Right hindlimb (tissue), 1 donor: ENCODE results near the gene SIX3.

ENCODE experiments used
- DNase-seq: peaks from one replicate; pipeline ENCODE4 v3.0.0-alpha.2; 2018

SIX3 gene

DNA sequence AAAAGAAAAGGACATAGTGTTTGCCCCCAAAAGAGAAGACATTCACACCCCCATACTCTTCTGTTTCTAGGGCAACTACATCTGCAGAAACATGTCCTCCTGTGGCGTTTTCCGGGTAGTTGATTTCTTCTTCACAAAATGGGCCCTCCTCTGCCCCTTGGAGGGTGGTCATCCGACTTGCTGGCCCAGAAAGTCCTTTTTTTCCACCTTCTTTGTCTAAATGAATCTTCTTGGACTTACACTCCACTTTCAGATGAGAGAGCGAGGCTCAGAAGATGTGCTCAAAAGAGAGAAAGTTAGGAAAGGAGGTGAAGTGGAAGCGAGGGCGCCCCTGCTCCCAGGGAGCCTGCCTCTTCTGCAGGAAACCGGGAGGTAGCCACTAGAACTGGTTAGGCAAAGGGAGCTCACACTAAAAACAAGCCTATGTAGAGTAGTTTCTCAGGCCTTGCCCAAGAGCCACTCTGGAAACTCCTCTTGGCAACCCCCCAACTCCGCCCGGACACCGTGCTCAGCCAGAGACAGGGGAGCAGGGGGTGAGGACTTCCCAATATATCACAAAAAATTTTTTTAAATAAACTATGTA lies 10.2 kb upstream of the SIX3 start:
- DNase-seq: peak; percentile 21

DNA sequence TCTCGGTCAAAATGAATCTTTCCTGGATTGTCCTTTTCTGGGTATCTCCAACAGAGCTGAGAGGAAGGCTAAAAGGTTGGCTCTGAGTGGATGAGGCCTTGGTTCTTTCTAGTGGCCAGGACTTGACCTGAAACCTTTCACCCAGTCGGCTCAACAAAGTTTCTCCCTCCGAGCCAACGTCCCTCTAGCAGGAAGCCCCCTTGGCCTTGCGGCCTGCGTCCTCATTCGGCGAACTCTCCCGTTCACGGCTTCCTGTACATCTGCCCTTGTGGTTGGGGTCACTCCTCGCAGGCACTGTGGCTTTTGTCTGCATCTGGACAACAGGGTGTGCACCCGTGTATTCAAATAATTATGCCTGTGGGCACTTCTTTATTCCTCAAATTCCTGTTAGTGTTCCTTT lies 9.4 kb upstream of the SIX3 start:
- no peak for DNase-seq

DNA sequence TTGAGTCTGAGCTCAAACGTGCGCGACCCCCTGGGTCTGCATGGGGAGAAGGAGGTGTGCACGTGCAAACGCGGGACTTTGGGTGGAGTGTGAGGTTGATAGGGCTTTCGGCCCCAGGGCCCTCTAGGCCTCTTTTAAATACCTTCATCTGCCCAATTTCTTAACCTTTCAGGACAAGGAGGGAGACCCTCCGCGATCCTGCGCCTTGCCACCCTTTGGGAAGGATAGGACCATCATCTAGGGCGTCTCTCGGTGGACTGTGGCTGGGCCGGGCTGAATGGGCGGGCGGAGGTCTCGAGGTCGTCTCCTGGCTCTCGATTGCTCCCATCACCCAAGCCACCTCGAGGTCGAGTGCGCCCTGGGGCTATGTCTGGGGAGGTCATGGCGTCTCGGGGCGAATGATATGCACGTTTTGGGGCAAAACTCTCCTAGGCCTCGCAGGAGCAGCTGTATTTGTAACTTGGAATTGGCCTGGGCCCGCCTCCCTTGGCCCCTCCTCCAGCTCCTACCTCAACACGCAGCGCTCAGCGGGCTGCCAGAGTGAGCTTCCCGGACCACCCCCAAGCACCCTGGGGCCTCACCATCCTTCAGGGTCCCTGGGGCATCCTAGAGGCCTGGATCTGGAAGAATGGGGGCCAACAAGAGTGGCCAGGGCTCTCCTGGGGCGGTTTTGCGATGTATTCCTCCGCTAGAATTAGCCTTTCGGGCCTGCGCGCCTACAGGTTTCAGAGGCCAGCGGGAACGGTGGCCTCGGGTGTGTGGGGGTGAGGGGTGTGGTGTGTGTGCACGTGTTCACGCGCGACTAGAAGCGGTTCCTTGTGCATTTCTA lies 8.7 kb upstream of the SIX3 start:
- no peak for DNase-seq

GRCh38 chr2:44933434-44933951 lies 8.0 kb upstream of the SIX3 start:
- no peak for DNase-seq

- DNase-seq: peak; percentile 20
Measured at GRCh38 chr2:44934038-44934982, 7.2 kb upstream of the SIX3 start.

GRCh38 chr2:44934983-44935728 lies 6.3 kb upstream of the SIX3 start:
- peak; percentile 21 for DNase-seq

GRCh38 chr2:44935729-44936098 lies 5.8 kb upstream of the SIX3 start:
- no peak for DNase-seq

- DNase-seq: no peak
Measured at GRCh38 chr2:44936275-44936674, 5.2 kb upstream of the SIX3 start.

DNA sequence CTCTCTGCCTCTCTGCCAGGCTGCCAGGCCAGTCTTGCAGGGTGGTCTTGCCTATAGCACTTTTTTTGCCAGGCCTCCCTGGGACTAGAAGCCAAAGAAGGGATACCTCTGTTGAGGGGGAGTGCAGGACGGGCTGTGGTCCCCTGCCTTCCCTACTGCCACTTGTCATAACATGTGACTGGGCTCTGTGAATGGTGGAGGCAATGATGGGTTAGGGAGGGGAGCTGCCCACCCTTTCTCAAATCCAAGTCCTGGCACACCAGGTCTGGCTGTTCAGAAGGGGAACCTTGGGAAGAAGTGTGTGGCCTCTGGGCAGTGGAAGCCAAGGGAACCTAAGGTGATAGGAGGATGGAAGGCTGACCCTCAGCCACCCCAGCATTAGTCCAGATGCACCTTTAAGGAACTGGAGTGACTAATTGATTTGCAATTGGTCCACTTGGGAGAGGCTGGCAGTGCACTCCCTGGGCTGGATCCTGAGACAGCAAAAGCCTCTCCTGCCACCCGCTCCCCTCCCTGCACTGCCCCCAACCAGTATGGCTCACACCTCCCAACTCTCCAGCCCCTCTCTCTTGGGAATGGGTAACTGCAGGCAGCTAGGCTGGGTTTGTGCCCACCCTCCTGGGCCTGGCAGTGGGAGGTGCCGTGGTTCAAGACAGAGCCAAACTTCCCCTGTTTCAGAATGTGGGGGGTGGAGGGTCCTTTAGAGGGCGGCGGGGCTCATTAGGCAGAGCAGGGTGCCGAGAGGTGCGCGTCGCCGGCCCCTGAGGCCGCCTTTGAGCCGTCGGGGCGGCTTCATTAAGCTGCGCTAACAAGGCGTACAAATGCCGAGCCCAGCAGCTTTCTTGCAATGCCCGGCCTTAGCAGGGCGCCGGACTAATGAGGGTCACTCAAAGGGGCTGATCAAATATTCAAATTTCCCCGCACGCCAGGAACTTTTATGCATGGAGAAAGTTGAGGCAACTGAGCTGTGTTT lies 4.5 kb upstream of the SIX3 start:
- DNase-seq: no peak

GRCh38 chr2:44937688-44938240 lies 3.7 kb upstream of the SIX3 start:
- no peak for DNase-seq

GRCh38 chr2:44938287-44939105 lies 3.0 kb upstream of the SIX3 start:
- no peak for DNase-seq

DNA sequence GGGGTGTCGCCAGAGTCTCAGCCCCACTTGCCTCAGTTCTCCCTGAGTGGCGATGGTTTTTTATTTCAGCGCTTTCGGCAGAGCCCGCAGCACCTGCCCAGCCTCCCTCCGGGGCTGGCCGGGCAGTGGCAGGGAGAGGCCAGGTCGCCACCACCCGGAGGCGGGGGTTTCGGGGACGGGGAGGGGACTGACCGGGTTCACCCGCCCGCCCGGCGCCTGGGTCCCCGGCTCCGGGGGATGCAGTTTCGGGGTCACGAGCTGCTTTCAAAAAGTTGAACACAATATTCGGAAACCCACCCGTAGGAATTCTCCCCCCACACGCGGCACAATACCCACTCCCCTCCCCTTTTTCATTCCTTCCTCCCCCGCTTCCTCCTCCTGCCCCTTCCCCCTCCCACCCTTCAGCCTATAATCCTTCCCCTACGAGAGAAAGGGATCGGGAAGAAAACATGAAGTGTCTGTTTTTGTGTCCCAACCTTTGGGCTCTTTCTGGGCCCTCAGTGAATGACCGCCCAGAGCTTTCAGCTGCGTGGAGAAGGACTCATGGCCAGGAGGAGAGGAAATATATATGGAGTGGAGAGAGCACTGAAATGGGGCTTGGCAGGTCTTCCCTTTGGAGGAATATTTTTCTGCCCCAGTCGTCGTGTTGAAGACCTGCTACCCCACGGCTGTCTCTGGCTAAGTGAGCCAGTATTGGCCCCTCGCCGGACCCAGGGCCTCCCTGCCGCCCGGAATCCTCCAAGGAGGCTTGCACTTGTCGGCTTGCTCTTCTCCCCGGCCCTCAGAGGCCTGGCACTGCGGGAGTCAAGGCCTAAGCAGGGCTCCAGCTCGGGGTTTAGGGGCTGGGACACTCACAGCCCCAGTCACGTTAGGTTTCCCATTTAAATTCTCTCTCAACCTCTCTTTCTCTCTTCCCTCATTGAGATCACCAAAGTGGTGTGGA lies 2.1 kb upstream of the SIX3 start:
- DNase-seq: no peak

GRCh38 chr2:44940049-44940494 lies 1.4 kb upstream of the SIX3 start:
- DNase-seq: no peak

GRCh38 chr2:44940732-44941464 lies 604 bp upstream of the SIX3 start:
- no peak for DNase-seq

- no peak for DNase-seq
Measured at GRCh38 chr2:44942304-44943030, 965 bp downstream of the SIX3 start.

GRCh38 chr2:44943031-44943692 lies 1.7 kb downstream of the SIX3 start:
- DNase-seq: no peak

DNA sequence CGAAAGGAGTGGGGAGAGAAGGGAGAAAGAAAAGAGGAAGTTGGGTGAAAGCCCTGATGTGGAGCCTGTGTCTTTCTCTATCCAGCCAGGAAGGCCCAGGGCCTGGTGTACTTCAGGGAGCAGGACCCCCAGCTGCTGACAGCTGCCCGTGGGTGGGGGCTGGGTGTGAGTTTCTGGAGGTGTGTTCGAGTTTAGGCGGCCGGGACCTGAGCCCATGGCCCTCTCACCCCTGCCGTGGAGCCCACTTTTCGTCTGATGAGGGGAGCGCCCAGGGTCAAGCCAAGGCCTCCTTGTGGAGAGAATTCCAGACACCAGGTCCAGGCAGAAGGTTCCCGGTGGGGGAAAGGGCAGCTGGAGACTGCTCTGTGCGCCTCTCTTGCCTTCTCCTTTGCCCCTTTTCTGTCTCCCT lies 2.2 kb downstream of the SIX3 start:
- no peak for DNase-seq
